Fibroblast of lung (primary cell): ENCODE data around the gene SNORC.

Experiments used
- CTCF ChIP-seq, 2 donors: IDR thresholded peaks in 1 of 2; conservative IDR thresholded peaks in 1 of 2; 1 replicate in 1 of 2; 2 replicates in 1 of 2; pipeline ENCODE4 v1.5.1; 2011 to 2012; ENCODE audit warnings: low read length in 2 of 2, control low read depth in 1 of 2, inconsistent platforms in 1 of 2, low read depth in 1 of 2, mild to moderate bottlenecking in 1 of 2
- EZH2 ChIP-seq: IDR thresholded peaks from 2 replicates; pipeline ENCODE4 v1.5.1; 2012; ENCODE audit warnings: low read length, control low read depth, mild to moderate bottlenecking; ENCODE audit errors: missing control alignments

DNA sequence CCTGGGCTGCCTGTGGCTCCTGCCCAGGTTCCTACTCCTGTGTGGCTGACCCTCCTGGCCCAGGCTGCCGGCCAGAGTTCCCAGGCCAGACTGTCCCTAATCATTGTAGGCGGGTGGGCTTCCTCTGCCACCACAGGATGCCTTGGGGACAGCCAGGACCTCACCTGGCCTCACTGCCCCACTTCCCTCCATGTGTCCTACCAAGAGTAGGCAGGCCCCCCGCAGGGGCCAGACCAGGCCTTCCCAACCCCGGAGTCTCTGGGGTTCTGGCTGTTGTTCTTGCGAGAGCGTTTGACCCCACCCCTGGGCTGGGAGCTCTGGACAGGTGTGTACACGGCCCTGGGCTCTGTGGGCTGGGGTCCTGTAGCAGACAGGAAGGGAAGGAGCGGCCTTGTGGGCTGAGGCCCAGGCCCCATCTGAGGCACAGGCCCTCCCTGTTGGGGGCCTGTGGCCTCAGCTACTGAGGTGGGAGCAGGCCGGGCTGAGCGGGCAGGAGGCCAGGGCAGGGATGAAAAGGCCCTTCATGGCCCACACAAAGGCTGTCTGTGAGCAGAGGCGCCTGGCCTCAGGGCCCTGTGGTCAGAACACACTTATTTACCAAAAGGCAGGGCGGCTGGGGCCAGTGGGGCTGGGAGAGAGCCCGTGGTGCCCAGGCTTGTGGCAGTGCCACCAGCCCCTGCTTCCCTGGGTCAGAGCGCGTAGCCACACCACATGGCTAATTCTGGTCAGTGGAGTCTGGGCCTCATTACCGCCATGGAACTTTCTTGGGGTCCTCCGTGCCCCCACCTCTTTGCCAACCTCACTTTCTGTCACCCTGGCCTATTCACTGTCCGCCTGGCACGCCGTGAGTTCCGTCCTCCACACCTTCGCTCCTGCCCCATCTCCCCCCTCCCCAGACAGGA lies 2.0 kb downstream of the SNORC start:
- TF ChIP-seq CTCF (conservative IDR thresholded peaks at IDR 0.05 in 1 of 2, IDR thresholded peaks at IDR 0.05 in 1 of 2; ENCODE audit: low read depth in 1 of 2, low read length in 2 of 2) (no peak), EZH2 (no peak)
